LNCAP (cell line): Measurements from ENCODE around the gene NASP.

Experiments used
- CTCF ChIP-seq: fragments of 450-650 bp; IDR thresholded peaks from 2 replicates; pipeline ENCODE4 v1.5.1; 2017; ENCODE audit warnings: mild to moderate bottlenecking

NASP gene

GRCh38 chr1:45594412-45594811 lies 10.6 kb downstream of the NASP start:
- TF ChIP-seq CTCF = no peak

- TF ChIP-seq CTCF = no peak
These were observed 20.4 kb downstream of the NASP start for GRCh38 chr1:45604239-45604638.

GRCh38 chr1:45607404-45608074 lies 23.7 kb downstream of the NASP start:
- TF ChIP-seq CTCF = no peak

GRCh38 chr1:45608175-45609156 lies 24.6 kb downstream of the NASP start:
- TF ChIP-seq CTCF = no peak

GRCh38 chr1:45610589-45611226 lies 26.9 kb downstream of the NASP start:
- TF ChIP-seq CTCF = no peak

GRCh38 chr1:45612941-45613579 lies 29.2 kb downstream of the NASP start:
- TF ChIP-seq CTCF = no peak

GRCh38 chr1:45615885-45616284 lies 32.0 kb downstream of the NASP start:
- TF ChIP-seq CTCF = no peak
